CD4-positive, alpha-beta T cell (primary cell): ENCODE measurements around the gene ACRBP. TPM values are rescaled to one million over a fixed set of nuclear protein-coding genes. Genes with fewer than 3 reads are reported as not detected.

Source experiments
- ATAC-seq: fragments of 200-7000 bp; cut with Tn5 transposase; one replicate; pipeline ENCODE4 v1.10.0; 2022; ENCODE audit warnings: mild to moderate bottlenecking; ENCODE audit not compliant: poor library complexity
- CTCF ChIA-PET: fragments of 350-600 bp; sonication (Branson Sonifier 250); formaldehyde crosslinking; loops from one replicate; lab custom pipeline; 2021; ENCODE audit warnings: antibody characterized with exemption, inconsistent platforms; lab: Charles Lee
- POLR2A ChIA-PET: fragments of 350-600 bp; sonication (Branson Sonifier 250); formaldehyde crosslinking; loops from one replicate; lab custom pipeline; 2021; ENCODE audit warnings: antibody characterized with exemption, inconsistent platforms; lab: Charles Lee
- DNase-seq, 14 experiments: peaks; one replicate each; pipeline ENCODE4 v3.0.0-alpha.2; 2013 to 2020; ENCODE audit warnings: mixed read lengths in 2 of 14
- H3K27ac ChIP-seq, 2 donors: one replicate each; pipeline versions ENCODE4 v1.5.1 to v1.7.0; 2013; ENCODE audit warnings: low read length in 2 of 2, low read depth in 1 of 2, mild to moderate bottlenecking in 1 of 2
- H3K27me3 ChIP-seq, 2 experiments: 1 replicate in 1 of 2; 2 replicates in 1 of 2; pipeline versions ENCODE4 v1.6.1 to v1.7.0; 2013; ENCODE audit warnings: low read length in 2 of 2, control low read depth in 1 of 2, mild to moderate bottlenecking in 1 of 2, moderate library complexity in 1 of 2; ENCODE audit not compliant: insufficient read depth in 2 of 2, control insufficient read depth in 1 of 2
- H3K36me3 ChIP-seq: one replicate; pipeline ENCODE4 v1.6.1; 2013; ENCODE audit warnings: low read length, control low read depth; ENCODE audit not compliant: insufficient read depth
- H3K4me1 ChIP-seq: one replicate; pipeline ENCODE4 v1.6.1; 2013; ENCODE audit warnings: low read length, control low read depth; ENCODE audit not compliant: insufficient read depth
- H3K4me3 ChIP-seq: one replicate; pipeline ENCODE4 v1.5.1; 2013; ENCODE audit warnings: mild to moderate bottlenecking, low read length, moderate library complexity
- H3K9me3 ChIP-seq, 2 experiments: 1 replicate in 1 of 2; 2 replicates in 1 of 2; pipeline versions ENCODE4 v1.6.1 to v1.7.0; 2013; ENCODE audit warnings: low read length in 2 of 2, mild to moderate bottlenecking in 2 of 2, control low read depth in 1 of 2, moderate library complexity in 1 of 2; ENCODE audit not compliant: control insufficient read depth in 1 of 2, insufficient read depth in 1 of 2
- H3K27ac Mint-ChIP-seq: one replicate; pipeline ENCODE4 v1.8.0; 2020; ENCODE audit warnings: mixed read lengths
- H3K27me3 Mint-ChIP-seq: one replicate; pipeline ENCODE4 v1.8.0; 2021; ENCODE audit warnings: mixed read lengths
- H3K36me3 Mint-ChIP-seq: one replicate; pipeline ENCODE4 v1.8.0; 2021; ENCODE audit warnings: low read depth, mixed read lengths
- H3K4me1 Mint-ChIP-seq: one replicate; pipeline ENCODE4 v1.8.0; 2021; ENCODE audit warnings: low read depth, mixed read lengths
- H3K4me3 Mint-ChIP-seq: one replicate; pipeline ENCODE4 v1.8.0; 2020; ENCODE audit warnings: mild to moderate bottlenecking, mixed read lengths
- H3K9me3 Mint-ChIP-seq: one replicate; pipeline ENCODE4 v1.8.0; 2020; ENCODE audit warnings: mixed read lengths
- CTCF ChIP-seq: fragments of 200-600 bp; IDR thresholded peaks from one replicate; pipeline ENCODE4 v1.8.0; 2022; ENCODE audit warnings: antibody characterized with exemption, mild to moderate bottlenecking
- intact Hi-C, 2 experiments: fragments of 100-400 bp; cut with DNase I in 1 of 2; cut with micrococcal nuclease in 1 of 2; formaldehyde crosslinking; loops; one replicate each; pipeline versions ENCODE4 v1.15.1 to v1.9.0; 2023 to 2025; cut with DNase I, micrococcal nuclease
- total RNA-seq, 174 experiments: library from RNA in 2 of 174; stranded (reverse) in 2 of 174; gene quantifications; one replicate each; pipeline ENCODE4 v1.2.3 and lab custom pipeline; 2021 to 2026

The ACRBP gene
- total RNA-seq, 2 experiments from 2014 or later = 0.58 to 0.95 TPM

GRCh38 chr12:6615802-6616201 lies 31.4 kb downstream of the ACRBP start:
- no peak overlapping the region for H3K27ac ChIP-seq
- peaks cover 48% of the 10 kb centered on the region for H3K4me1 Mint-ChIP-seq
- ChIA-PET POLR2A (interaction anchor here (4.4 kb wide), 1 partner anchor 13 kb away, joined by 21 read pairs; no protein-coding TSS in a partner anchor), CTCF (interaction anchor here (1.3 to 1.4 kb wide), 2 partner anchors 69 to 337 kb away, joined by 3 to 4 read pairs; no protein-coding TSS in a partner anchor)
- no peak overlapping the region for H3K4me3 Mint-ChIP-seq
- peaks cover 9% of the 10 kb centered on the region for H3K36me3 ChIP-seq
- no peaks in the 10 kb centered on the region for H3K9me3 ChIP-seq
- no peak for TF ChIP-seq CTCF
- H3K27me3 Mint-ChIP-seq = no peaks in the 10 kb centered on the region
- intact Hi-C loops = loop anchor here (2.0 to 5.0 kb wide), 2 partner anchors 46 to 163 kb away; partner anchors contain the start of gene ING4 (in 1 of the 2)
- no peaks in the 10 kb centered on the region for H3K27me3 ChIP-seq
- H3K36me3 Mint-ChIP-seq = no peaks in the 10 kb centered on the region
- DNase-seq (no peak), ATAC-seq (no peak)
- H3K9me3 Mint-ChIP-seq = no peaks in the 10 kb centered on the region
- peak overlapping the region; percentile 39 for H3K27ac Mint-ChIP-seq
- H3K4me3 ChIP-seq = no peak overlapping the region
- H3K4me1 ChIP-seq = peaks cover 45% of the 10 kb centered on the region

GRCh38 chr12:6614513-6615172 lies 32.6 kb downstream of the ACRBP start:
- no peak for ATAC-seq
- Mint-ChIP-seq H3K27me3 (no peaks in the 10 kb centered on the region), H3K36me3 (no peaks in the 10 kb centered on the region), H3K27ac (peak overlapping the region; percentile 84), H3K4me1 (peaks cover 47% of the 10 kb centered on the region), H3K9me3 (no peaks in the 10 kb centered on the region), H3K4me3 (peak overlapping the region; percentile 31)
- Histone ChIP-seq H3K36me3 (peaks cover 6% of the 10 kb centered on the region), H3K27me3 (no peaks in the 10 kb centered on the region), H3K4me1 (peaks cover 43% of the 10 kb centered on the region), H3K27ac (peak overlapping the region; percentile 40 to 47), H3K9me3 (no peaks in the 10 kb centered on the region), H3K4me3 (no peak overlapping the region)
- ChIA-PET POLR2A (interaction anchor here (0.7 to 4.4 kb wide), 6 partner anchors 11 to 258 kb away, joined by 3 to 21 read pairs (median 5); partner anchors contain the start of genes LPAR5, NOP2 and SPSB2), CTCF (interaction anchor here (0.7 to 1.2 kb wide), 3 partner anchors 9 to 70 kb away, joined by 3 to 4 read pairs (median 4); no protein-coding TSS in a partner anchor)
- DNase-seq = no peak
- intact Hi-C loops = loop anchor here in 1 of 2 experiments (5.0 kb wide), 1 partner anchor 48 kb away; the partner anchor contains the start of gene ING4
- TF ChIP-seq CTCF = no peak

- CTCF ChIA-PET = interaction anchor here (0.7 to 0.9 kb wide), 2 partner anchors 20 to 70 kb away, joined by 3 to 4 read pairs; no protein-coding TSS in a partner anchor
- H3K4me3 ChIP-seq = no peak overlapping the region
- Mint-ChIP-seq H3K4me1 (peaks cover 47% of the 10 kb centered on the region), H3K36me3 (no peaks in the 10 kb centered on the region), H3K27me3 (no peaks in the 10 kb centered on the region), H3K9me3 (no peaks in the 10 kb centered on the region), H3K27ac (peak overlapping the region; percentile 84), H3K4me3 (peak overlapping the region; percentile 31)
- H3K9me3 ChIP-seq = no peaks in the 10 kb centered on the region
- H3K27ac ChIP-seq = peak overlapping the region; percentile 40 to 47
- no peaks in the 10 kb centered on the region for H3K27me3 ChIP-seq
- POLR2A ChIA-PET = interaction anchor here (0.7 to 4.4 kb wide), 13 partner anchors 11 to 330 kb away, joined by 3 to 21 read pairs (median 4); partner anchors contain the start of genes C12orf57, CDCA3, ENO2 and LPAR5
- H3K36me3 ChIP-seq = no peaks in the 10 kb centered on the region
- DNase-seq = peak in 9 of 14 experiments; percentile 16 to 84 (median 46)
- H3K4me1 ChIP-seq = peaks cover 43% of the 10 kb centered on the region
- TF ChIP-seq CTCF = no peak
- intact Hi-C loops = no loop called here
- ATAC-seq = peak; percentile 36
Measured at GRCh38 chr12:6613776-6614512, 33.3 kb downstream of the ACRBP start.
